Kidney (tissue), 14 donors: ENCODE results near the gene DLX3. TPM values are rescaled to one million over a fixed set of nuclear protein-coding genes. Genes with fewer than 3 reads are reported as not detected.

ENCODE experiments used
- DNase-seq, 5 donors: peaks; one replicate each; pipeline ENCODE4 v3.0.0-alpha.2; 2013 to 2020
- FAIRE-seq: peaks from 2 replicates; lab custom pipeline; 2012; peaks lifted over from hg19 to GRCh38; lab: Jason Lieb, UNC
- H3K27ac ChIP-seq, 2 donors: one replicate each; pipeline ENCODE4 v1.7.0; 2013; ENCODE audit warnings: low read depth in 2 of 2, low read length in 2 of 2, inconsistent platforms in 1 of 2
- H3K27me3 ChIP-seq: one replicate; pipeline ENCODE4 v1.7.1; 2013; ENCODE audit warnings: low read length, inconsistent platforms; ENCODE audit not compliant: control insufficient read depth, insufficient read depth
- H3K36me3 ChIP-seq, 3 donors: one replicate each; pipeline versions ENCODE4 v1.7.0 to v1.7.1; 2013; ENCODE audit warnings: low read length in 3 of 3, control low read depth in 1 of 3, inconsistent platforms in 1 of 3; ENCODE audit not compliant: insufficient read depth in 3 of 3, control insufficient read depth in 2 of 3
- H3K4me1 ChIP-seq, 3 donors: one replicate each; pipeline versions ENCODE4 v1.7.0 to v1.7.1; 2013; ENCODE audit warnings: low read length in 3 of 3, inconsistent platforms in 1 of 3, low read depth in 1 of 3; ENCODE audit not compliant: control insufficient read depth in 2 of 3, insufficient read depth in 2 of 3
- H3K4me3 ChIP-seq, 3 donors: one replicate each; pipeline versions ENCODE4 v1.7.0 to v1.8.1; 2013; ENCODE audit warnings: low read length in 3 of 3, control low read depth in 1 of 3, inconsistent platforms in 1 of 3
- H3K9ac ChIP-seq, 3 donors: one replicate each; pipeline versions ENCODE4 v1.7.0 to v1.7.1; 2013; ENCODE audit warnings: low read length in 3 of 3, control low read depth in 1 of 3, inconsistent platforms in 1 of 3
- H3K9me3 ChIP-seq, 3 donors: one replicate each; pipeline versions ENCODE4 v1.7.0 to v1.7.1; 2013; ENCODE audit warnings: low read length in 3 of 3, control low read depth in 1 of 3, inconsistent platforms in 1 of 3; ENCODE audit not compliant: control insufficient read depth in 2 of 3, insufficient read depth in 1 of 3
- intact Hi-C: fragments of 100-400 bp; cut with DNase I; formaldehyde crosslinking; loops from one replicate; pipeline ENCODE4 v1.11.1; 2022
- polyA plus RNA-seq: library from polyadenylated mRNA; stranded (reverse); fragments of 350-450 nt; fragmentation: Illumina TruSeq; extraction: RNeasy Lipid Tissue Mini Kit (QIAGEN cat#74804); gene quantifications from one replicate; pipeline ENCODE4 v1.2.3, GENCODE V29; 2014; ENCODE audit warnings: low read depth, low replicate concordance; ENCODE audit not compliant: insufficient read depth
- total RNA-seq: library from RNA; stranded (reverse); fragmentation: NEBNext Ultra II Directional; extraction: Animal tissue kit (Norgen Biotek cat#: 25700); gene quantifications from one replicate; pipeline ENCODE4 v1.2.1, GENCODE V29; 2021
- TF ChIP-seq, protein P1 (sequence below): IDR thresholded peaks from 3 replicates; pipeline ENCODE4 v1.5.1; 2012; ENCODE audit warnings: mild to moderate bottlenecking, moderate library complexity, borderline replicate concordance; ENCODE audit not compliant: insufficient read depth; ENCODE audit errors: extremely low read depth
- donor health status: control.
- donor health status: control.
- donor health status: control.
- donor health status: control.
- donor health status: control.
- donor health status: DM: yes; HTN: yes; CAD: no.
- donor health status: Normal renal cell carcinoma (clear cell type).

Gene DLX3
- total and polyA plus RNA-seq, 2 donors from 2014 or later = 0.41 to 0.47 TPM

DNA sequence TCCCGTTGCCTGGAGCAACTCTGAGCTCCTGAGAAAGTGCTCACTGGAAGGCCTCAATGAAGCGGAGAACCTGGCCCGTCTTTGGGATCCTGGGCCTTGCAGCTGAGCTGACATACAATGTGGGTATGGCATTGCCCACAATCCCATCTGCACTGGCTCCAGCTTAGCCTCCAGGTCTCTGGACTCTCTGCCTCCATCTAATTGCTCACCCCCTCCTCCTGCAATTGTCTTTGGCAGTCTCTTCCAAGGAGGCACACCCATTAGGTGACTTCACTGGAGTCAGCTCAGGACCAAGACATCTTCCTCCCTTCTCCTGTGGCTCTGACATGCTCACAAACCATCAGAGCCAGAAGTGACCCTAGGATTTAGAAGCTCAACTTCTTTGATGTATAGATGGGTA, 24.5 kb downstream of the DLX3 start:
- DNase-seq = no peak
- no peak for FAIRE-seq
- TF ChIP-seq, protein P1, sequence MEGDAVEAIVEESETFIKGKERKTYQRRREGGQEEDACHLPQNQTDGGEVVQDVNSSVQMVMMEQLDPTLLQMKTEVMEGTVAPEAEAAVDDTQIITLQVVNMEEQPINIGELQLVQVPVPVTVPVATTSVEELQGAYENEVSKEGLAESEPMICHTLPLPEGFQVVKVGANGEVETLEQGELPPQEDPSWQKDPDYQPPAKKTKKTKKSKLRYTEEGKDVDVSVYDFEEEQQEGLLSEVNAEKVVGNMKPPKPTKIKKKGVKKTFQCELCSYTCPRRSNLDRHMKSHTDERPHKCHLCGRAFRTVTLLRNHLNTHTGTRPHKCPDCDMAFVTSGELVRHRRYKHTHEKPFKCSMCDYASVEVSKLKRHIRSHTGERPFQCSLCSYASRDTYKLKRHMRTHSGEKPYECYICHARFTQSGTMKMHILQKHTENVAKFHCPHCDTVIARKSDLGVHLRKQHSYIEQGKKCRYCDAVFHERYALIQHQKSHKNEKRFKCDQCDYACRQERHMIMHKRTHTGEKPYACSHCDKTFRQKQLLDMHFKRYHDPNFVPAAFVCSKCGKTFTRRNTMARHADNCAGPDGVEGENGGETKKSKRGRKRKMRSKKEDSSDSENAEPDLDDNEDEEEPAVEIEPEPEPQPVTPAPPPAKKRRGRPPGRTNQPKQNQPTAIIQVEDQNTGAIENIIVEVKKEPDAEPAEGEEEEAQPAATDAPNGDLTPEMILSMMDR = no peak
- H3K27me3 ChIP-seq = peaks cover 73% of the 10 kb centered on the region
- no peaks in the 10 kb centered on the region for H3K9me3 ChIP-seq
- no peaks in the 10 kb centered on the region for H3K36me3 ChIP-seq
- H3K27ac ChIP-seq = no peak overlapping the region
- intact Hi-C loops = no loop called here
- no peak overlapping the region for H3K4me3 ChIP-seq
- H3K9ac ChIP-seq = no peak overlapping the region
- peaks cover 0 to 19% (median 3%) of the 10 kb centered on the region in 3 donors for H3K4me1 ChIP-seq

DNA sequence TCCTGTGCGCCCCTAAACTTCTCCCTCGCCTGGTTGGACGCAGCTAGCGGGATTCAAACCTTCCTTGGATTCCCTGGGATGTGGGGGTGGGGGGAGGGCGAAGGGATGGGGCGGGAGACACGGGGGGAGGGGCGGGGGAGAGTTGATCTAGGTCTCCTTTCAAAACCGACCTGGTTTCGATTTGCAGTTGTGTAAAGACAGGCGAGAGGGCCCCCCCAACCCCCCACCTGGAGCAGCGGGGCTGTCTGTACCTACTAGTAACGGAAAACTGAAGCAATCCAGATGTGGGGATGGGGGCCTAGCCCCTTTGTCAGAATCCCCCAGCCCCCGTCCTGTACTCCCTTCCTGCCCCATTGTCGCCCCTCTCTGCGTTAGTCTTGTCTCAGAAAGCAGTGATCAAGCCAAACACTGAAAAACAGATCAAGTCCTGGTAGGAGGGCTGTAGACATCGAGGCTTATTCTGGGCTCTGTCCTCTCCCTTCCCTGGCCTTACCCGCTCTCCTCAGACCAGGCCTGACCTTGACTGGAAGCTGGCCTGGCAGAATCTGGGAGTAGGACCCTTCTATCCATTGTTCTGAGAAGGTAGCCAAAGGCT, 25.1 kb downstream of the DLX3 start:
- H3K4me1 ChIP-seq = peaks cover 0 to 19% (median 3%) of the 10 kb centered on the region in 3 donors
- no peaks in the 10 kb centered on the region for H3K36me3 ChIP-seq
- peak in 1 of 5 donors; percentile 64 for DNase-seq
- FAIRE-seq = no peak
- no peaks in the 10 kb centered on the region for H3K9me3 ChIP-seq
- H3K9ac ChIP-seq = no peak overlapping the region
- no peak overlapping the region for H3K4me3 ChIP-seq
- no peak overlapping the region for H3K27ac ChIP-seq
- intact Hi-C loops = no loop called here
- peaks cover 77% of the 10 kb centered on the region for H3K27me3 ChIP-seq
- TF ChIP-seq, protein P1 = no peak

DNA sequence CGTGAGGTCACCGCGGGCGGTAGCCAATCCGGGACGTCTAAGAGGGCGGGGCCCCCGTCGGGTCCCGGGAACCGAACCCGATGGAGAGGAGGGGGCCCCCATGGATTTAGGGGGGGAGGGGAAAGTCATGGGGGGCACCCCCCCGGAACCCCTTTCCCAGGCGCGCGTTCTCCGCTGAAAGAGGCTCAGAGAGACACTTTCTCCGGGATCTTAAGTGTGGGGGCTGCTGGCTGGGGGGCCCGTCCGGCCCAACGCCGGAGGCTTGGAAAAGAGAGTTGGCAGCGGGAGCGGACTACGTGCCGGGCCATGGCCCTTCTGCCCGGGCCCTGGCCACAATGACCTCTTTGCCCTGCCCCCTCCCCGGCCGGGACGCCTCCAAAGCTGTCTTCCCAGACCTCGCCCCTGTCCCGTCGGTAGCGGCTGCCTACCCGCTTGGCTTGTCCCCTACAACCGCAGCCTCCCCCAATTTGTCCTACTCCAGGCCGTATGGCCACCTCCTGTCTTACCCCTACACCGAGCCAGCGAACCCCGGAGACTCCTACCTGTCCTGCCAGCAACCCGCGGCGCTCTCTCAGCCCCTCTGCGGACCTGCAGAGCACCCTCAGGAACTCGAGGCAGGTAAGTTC, 25.8 kb downstream of the DLX3 start, which contains the start of gene DLX4:
Gene DLX4, plus strand, starts transcription at position 57 of the 626 bp plus-strand sequence. Its CDS starts 279 bp downstream, at position 336.
- TF ChIP-seq, protein P1 = no peak

More for the DNA sequence above, 25.8 kb downstream of the DLX3 start, which contains the start of gene DLX4:
- Histone ChIP-seq H3K4me3 (peak within 1 kb of the TSS; percentile 36 to 54 (median 36)), H3K27ac (no peak within 1 kb of the TSS), H3K4me1 (peaks cover 0 to 19% (median 3%) of the 10 kb centered on the region in 3 donors), H3K36me3 (no peaks in the 10 kb centered on the region), H3K9ac (no peak within 1 kb of the TSS), H3K9me3 (no peaks in the 10 kb centered on the region), H3K27me3 (peaks cover 80% of the 10 kb centered on the region)
- DNase-seq (peak in 3 of 5 donors; percentile 22 to 75 (median 27)), FAIRE-seq (no peak)
- intact Hi-C loops = no loop called here
